Renal pelvis (tissue), 4 donors: ENCODE results near the gene HDAC10. TPM values are rescaled to one million over a fixed set of nuclear protein-coding genes. Genes with fewer than 3 reads are reported as not detected.

Source experiments
- DNase-seq: peaks from one replicate; pipeline ENCODE4 v3.0.0-alpha.2; 2013
- polyA plus RNA-seq, 3 donors: library from polyadenylated mRNA; unstranded; fragments of 120-200 nt; gene quantifications; one replicate each; pipeline ENCODE4 v1.2.1, GENCODE V29; 2013; ENCODE audit not compliant: insufficient read length in 3 of 3

HDAC10 gene
- polyA plus RNA-seq, 3 donors: 25.6 to 29.8 (median 26.7) TPM

GRCh38 chr22:50201191-50202129, 49.6 kb downstream of the HDAC10 start:
- DNase-seq: no peak

DNA sequence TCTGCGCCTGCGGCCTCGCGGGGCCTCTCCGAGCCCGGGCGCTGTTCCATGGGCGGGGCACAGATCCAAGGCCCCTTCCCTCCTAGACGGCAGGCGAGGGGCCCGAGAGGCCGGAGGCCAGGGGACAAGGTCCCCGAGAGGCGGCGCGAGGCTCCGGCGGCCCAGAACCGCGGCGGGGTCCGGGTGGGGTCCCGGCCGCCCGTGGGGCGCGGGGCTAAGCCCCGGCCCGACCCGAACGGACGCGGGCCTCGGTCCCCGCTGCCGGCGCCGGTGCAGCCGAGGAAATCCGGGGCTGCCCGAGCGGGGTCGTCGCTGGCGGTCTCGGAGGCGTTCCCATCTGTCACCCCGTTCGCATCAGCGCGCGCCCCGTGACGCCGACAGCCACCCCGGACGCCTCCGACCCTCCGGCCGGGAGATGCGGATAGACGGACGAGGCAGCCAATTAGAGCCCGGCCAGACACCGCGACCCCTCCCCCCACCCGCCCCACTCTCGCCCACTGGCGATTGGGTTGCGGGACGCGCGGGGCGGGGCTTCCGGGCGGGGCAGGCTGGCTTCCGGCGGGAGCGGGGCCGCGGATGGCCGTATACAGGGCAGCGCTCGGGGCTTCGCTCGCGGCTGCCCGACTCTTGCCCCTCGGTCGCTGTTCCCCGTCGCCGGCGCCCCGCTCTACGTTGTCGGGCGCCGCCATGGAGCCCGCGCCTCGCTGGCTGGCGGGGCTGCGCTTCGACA, 50.4 kb downstream of the HDAC10 start, which contains the start of gene SELENOO:
Gene SELENOO (plus strand): TSS at position 551 of the 730 bp plus-strand sequence. CDS start 26 bp downstream, at position 577.
- DNase-seq: peak; percentile 85

GRCh38 chr22:50199829-50200460, 51.1 kb downstream of the HDAC10 start:
- no peak for DNase-seq

DNA sequence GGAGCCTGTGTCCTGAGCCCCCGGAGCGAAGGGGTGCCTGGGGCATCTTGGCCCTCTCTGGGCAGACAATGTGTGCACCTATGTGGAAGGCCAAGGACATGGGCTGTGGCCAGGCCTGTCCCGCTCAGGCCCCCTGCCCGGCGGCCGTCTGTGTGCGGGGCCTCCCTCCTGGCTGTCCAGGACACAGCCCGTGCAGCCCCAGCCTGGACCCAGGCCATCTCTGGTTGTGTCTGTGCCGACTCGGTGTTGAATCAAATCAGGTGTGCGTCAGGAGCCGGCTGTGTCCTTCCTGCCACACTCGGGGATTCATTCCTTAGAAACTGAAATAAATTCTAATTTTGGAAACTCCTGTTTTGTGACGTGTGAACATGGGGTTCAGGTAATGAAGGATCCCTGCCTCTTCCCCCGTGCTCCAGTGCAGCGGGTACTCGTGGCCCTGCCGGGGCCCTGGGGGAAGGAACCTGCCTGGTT, 51.8 kb downstream of the HDAC10 start:
- no peak for DNase-seq

- DNase-seq: no peak
These were observed 52.4 kb downstream of the HDAC10 start for GRCh38 chr22:50198624-50199017.

- no peak for DNase-seq
These were observed 53.0 kb downstream of the HDAC10 start for GRCh38 chr22:50197856-50198623.

GRCh38 chr22:50197000-50197800, 53.9 kb downstream of the HDAC10 start:
- DNase-seq: no peak

DNA sequence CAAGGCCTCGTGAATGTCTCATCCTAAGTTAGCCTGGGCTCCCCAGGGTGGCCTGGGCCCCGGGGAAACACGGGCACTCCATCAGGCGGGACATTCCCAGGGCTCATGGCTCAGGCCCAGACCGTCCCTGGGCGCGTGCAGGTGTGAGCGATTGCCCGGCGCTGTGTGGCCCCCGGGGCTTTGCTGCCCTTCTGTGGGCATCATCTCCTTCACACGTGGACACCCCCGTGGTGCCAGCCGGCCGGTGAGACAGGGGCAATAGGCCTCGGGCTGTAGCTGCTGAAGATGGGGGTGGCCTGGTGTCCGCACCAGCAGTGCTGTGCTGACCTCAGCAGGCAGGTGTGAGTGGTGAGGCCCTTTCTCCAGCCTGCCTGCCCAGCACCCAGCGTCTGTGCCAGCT, 54.8 kb downstream of the HDAC10 start:
- no peak for DNase-seq

Other genes starting within 250 kb of the HDAC10 start
- under 1 TPM in 2 of 3 donors, not detected in 1; 0.03 to 0.06 TPM for gene IL17REL, start 238.5 kb downstream of the HDAC10 start, polyA plus RNA-seq
- gene TTLL8, start 193.0 kb downstream of the HDAC10 start, polyA plus RNA-seq: not detected
- 1 to 10 TPM in 1 of 3 donors, under 1 TPM in 2; 0.67 to 1.1 (median 0.82) TPM for gene MLC1, start 165.8 kb downstream of the HDAC10 start, polyA plus RNA-seq
- gene MOV10L1, start 161.3 kb downstream of the HDAC10 start, polyA plus RNA-seq: 1 to 10 TPM in 1 of 3 donors, under 1 TPM in 2; 0.70 to 1.1 (median 0.95) TPM
- 1 to 10 TPM; 1.3 to 2.5 (median 2.5) TPM for gene PANX2, start 80.5 kb downstream of the HDAC10 start, polyA plus RNA-seq
- gene TRABD, start 65.4 kb downstream of the HDAC10 start, polyA plus RNA-seq: 10 to 100 TPM; 27.2 to 33.9 (median 30.3) TPM
- 10 to 100 TPM; 24.8 to 32.9 (median 28.9) TPM for gene SELENOO, start 50.3 kb downstream of the HDAC10 start, polyA plus RNA-seq
- gene TUBGCP6, start 6.2 kb downstream of the HDAC10 start, polyA plus RNA-seq: 10 to 100 TPM; 37.9 to 49.9 (median 48.1) TPM
- 10 to 100 TPM; 16.7 to 17.7 (median 17.2) TPM for gene MAPK12, start 10.4 kb upstream of the HDAC10 start, polyA plus RNA-seq
- 10 to 100 TPM in 1 of 3 donors, 1 to 10 TPM in 2; 8.3 to 10.2 (median 9.7) TPM for gene MAPK11, start 19.1 kb upstream of the HDAC10 start, polyA plus RNA-seq
- 100 to 1,000 TPM; 249 to 261 (median 258) TPM for gene PLXNB2, start 56.4 kb upstream of the HDAC10 start, polyA plus RNA-seq
- 10 to 100 TPM; 13.9 to 18.7 (median 18.5) TPM for gene DENND6B, start 75.7 kb upstream of the HDAC10 start, polyA plus RNA-seq
- 10 to 100 TPM; 46.5 to 54.7 (median 50.5) TPM for gene PPP6R2, start 92.1 kb upstream of the HDAC10 start, polyA plus RNA-seq
- 10 to 100 TPM; 42.2 to 51.0 (median 42.9) TPM for gene SBF1, start 223.8 kb upstream of the HDAC10 start, polyA plus RNA-seq
- gene ADM2, start 230.3 kb upstream of the HDAC10 start, polyA plus RNA-seq: 1 to 10 TPM; 4.4 to 6.0 (median 5.7) TPM
- gene MIOX, start 235.6 kb upstream of the HDAC10 start, polyA plus RNA-seq: 1 to 10 TPM; 3.3 to 6.6 (median 4.2) TPM